GM23248 (cell line): ENCODE results near the gene PLD2.

Source experiments
- EZH2 ChIP-seq: fragments of 200-600 bp; sonication (generic); IDR thresholded peaks from 2 replicates; pipeline ENCODE4 v1.6.1; 2018; ENCODE audit warnings: antibody characterized with exemption, mild to moderate bottlenecking; ENCODE audit not compliant: insufficient read depth, poor library complexity, severe bottlenecking
- EZH2phosphoT487 ChIP-seq: fragments of 200-600 bp; sonication (generic); IDR thresholded peaks from 2 replicates; pipeline ENCODE4 v1.6.1; 2018; ENCODE audit warnings: antibody characterized with exemption, moderate library complexity, mild to moderate bottlenecking, low read depth; ENCODE audit not compliant: insufficient read depth

DNA sequence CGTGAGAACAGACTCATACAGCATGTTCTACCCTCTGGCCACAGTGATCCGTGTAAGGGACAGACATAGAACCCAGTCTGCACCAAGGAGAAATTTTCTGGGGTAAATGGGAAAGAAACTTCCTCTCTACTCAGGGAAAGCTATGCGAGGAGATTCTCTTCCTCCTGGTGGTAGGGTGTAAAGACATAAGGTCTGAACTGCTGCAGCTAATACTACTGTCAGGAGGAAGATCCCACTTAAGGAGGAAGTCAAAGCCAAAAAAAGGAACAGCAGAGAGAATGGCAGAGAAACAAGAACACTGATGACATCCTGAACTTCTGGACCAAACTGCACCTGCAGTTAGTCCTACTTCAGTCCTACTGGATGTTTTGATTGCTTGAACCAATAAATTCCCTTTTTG is 42.4 kb upstream of the PLD2 start:
- TF ChIP-seq EZH2 (no peak), EZH2phosphoT487 (no peak)
